HEK293 (cell line): Measurements from ENCODE around the gene NR3C1.

Experiments
- CTCF ChIA-PET: fragments of 350-600 bp; formaldehyde crosslinking; extraction: SDS; loops from one replicate; lab custom pipeline; 2021; ENCODE audit warnings: antibody characterized with exemption; lab: Yijun Ruan, JAX
- POLR2A ChIA-PET: fragments of 300-600 bp; formaldehyde crosslinking; extraction: SDS; loops from one replicate; lab custom pipeline; 2020; ENCODE audit warnings: antibody characterized with exemption, inconsistent platforms; lab: Yijun Ruan, JAX
- H3K27ac ChIP-seq: fragments of 200-500 bp; sonication (Bioruptor generic); 2 replicates; pipeline ENCODE4 v1.5.1; 2014; ENCODE audit warnings: low read depth, low read length, control low read depth, inconsistent platforms; ENCODE audit errors: extremely low read depth
- H3K36me3 ChIP-seq, 2 experiments: fragments of 200-500 bp in 1 of 2; sonication (Bioruptor generic) in 1 of 2; 1 replicate in 1 of 2; 2 replicates in 1 of 2; pipeline ENCODE4 v1.5.1; 2014 to 2017; ENCODE audit warnings: inconsistent platforms in 2 of 2, low read length in 2 of 2; ENCODE audit not compliant: control insufficient read depth in 2 of 2, insufficient read depth in 1 of 2
- H3K4me1 ChIP-seq: fragments of 200-500 bp; sonication (Bioruptor generic); 2 replicates; pipeline ENCODE4 v1.5.1; 2014; ENCODE audit warnings: mild to moderate bottlenecking, low read length, inconsistent platforms; ENCODE audit not compliant: control insufficient read depth, insufficient read depth
- H3K4me3 ChIP-seq: 2 replicates; pipeline ENCODE4 v1.5.1; 2011; ENCODE audit warnings: low read depth, mild to moderate bottlenecking, control low read depth, low read length, moderate library complexity
- H3K9me3 ChIP-seq: fragments of 200-500 bp; sonication (Bioruptor generic); 2 replicates; pipeline ENCODE4 v1.5.1; 2014; ENCODE audit warnings: low read depth, low read length, inconsistent platforms; ENCODE audit not compliant: control insufficient read depth, insufficient read depth
- BCL11A ChIP-seq: fragments of 450-650 bp; formaldehyde crosslinking; IDR thresholded peaks from 2 replicates; pipeline ENCODE4 v1.5.1; 2016; ENCODE audit warnings: low read depth, missing biosample characterization, missing genetic modification characterization
- BCL11B ChIP-seq: fragments of 450-650 bp; formaldehyde crosslinking; IDR thresholded peaks from 2 replicates; pipeline ENCODE4 v1.5.1; 2016; ENCODE audit warnings: low read depth, missing biosample characterization, missing genetic modification characterization
- GLIS1 ChIP-seq: fragments of 450-650 bp; formaldehyde crosslinking; IDR thresholded peaks from 2 replicates; pipeline ENCODE4 v1.5.1; 2016; ENCODE audit warnings: missing biosample characterization, missing genetic modification characterization
- KLF7 ChIP-seq: fragments of 450-650 bp; formaldehyde crosslinking; IDR thresholded peaks from 2 replicates; pipeline ENCODE4 v1.5.1; 2016; ENCODE audit warnings: missing biosample characterization, missing genetic modification characterization, borderline replicate concordance
- ZFP69B ChIP-seq: fragments of 450-650 bp; formaldehyde crosslinking; IDR thresholded peaks from 2 replicates; pipeline ENCODE4 v1.5.1; 2016; ENCODE audit warnings: missing biosample characterization, missing genetic modification characterization
- ZNF121 ChIP-seq: fragments of 450-650 bp; formaldehyde crosslinking; IDR thresholded peaks from 2 replicates; pipeline ENCODE4 v1.5.1; 2016; ENCODE audit warnings: missing biosample characterization, missing genetic modification characterization
- ZNF132 ChIP-seq: fragments of 450-650 bp; formaldehyde crosslinking; IDR thresholded peaks from 2 replicates; pipeline ENCODE4 v1.5.1; 2017; ENCODE audit warnings: missing biosample characterization, missing genetic modification characterization, borderline replicate concordance
- ZNF157 ChIP-seq: fragments of 450-650 bp; formaldehyde crosslinking; IDR thresholded peaks from 2 replicates; pipeline ENCODE4 v1.5.1; 2016; ENCODE audit warnings: missing biosample characterization, missing genetic modification characterization
- ZNF184 ChIP-seq: fragments of 450-650 bp; IDR thresholded peaks from 2 replicates; pipeline ENCODE4 v1.5.1; 2018; ENCODE audit warnings: missing biosample characterization, mild to moderate bottlenecking, missing genetic modification characterization
- ZNF19 ChIP-seq: fragments of 450-650 bp; formaldehyde crosslinking; IDR thresholded peaks from 2 replicates; pipeline ENCODE4; 2016; ENCODE audit warnings: missing biosample characterization, missing genetic modification characterization, low read depth
- ZNF350 ChIP-seq: fragments of 450-650 bp; formaldehyde crosslinking; IDR thresholded peaks from 2 replicates; pipeline ENCODE4 v1.5.0; 2017; ENCODE audit warnings: missing biosample characterization, mild to moderate bottlenecking, missing genetic modification characterization
- ZNF394 ChIP-seq: fragments of 450-650 bp; formaldehyde crosslinking; IDR thresholded peaks from 2 replicates; pipeline ENCODE4 v1.5.1; 2016; ENCODE audit warnings: missing biosample characterization, missing genetic modification characterization, mild to moderate bottlenecking, moderate library complexity, borderline replicate concordance
- ZNF514 ChIP-seq: fragments of 450-650 bp; formaldehyde crosslinking; IDR thresholded peaks from 2 replicates; pipeline ENCODE4 v1.5.1; 2016; ENCODE audit warnings: missing biosample characterization, missing genetic modification characterization
- ZNF558 ChIP-seq: fragments of 450-650 bp; formaldehyde crosslinking; IDR thresholded peaks from 2 replicates; pipeline ENCODE4 v1.5.1; 2016; ENCODE audit warnings: missing biosample characterization, missing genetic modification characterization
- ZNF830 ChIP-seq: fragments of 450-650 bp; IDR thresholded peaks from 2 replicates; pipeline ENCODE4 v1.5.0; 2018; ENCODE audit warnings: missing biosample characterization, missing genetic modification characterization, low read depth, mild to moderate bottlenecking, moderate library complexity
- TF ChIP-seq, protein P1 (sequence below): fragments of 450-650 bp; formaldehyde crosslinking; IDR thresholded peaks from 2 replicates; pipeline ENCODE4 v1.5.1; 2016; ENCODE audit warnings: missing biosample characterization, missing genetic modification characterization
- TF ChIP-seq, protein P2 (sequence below): fragments of 450-650 bp; formaldehyde crosslinking; IDR thresholded peaks from 2 replicates; pipeline ENCODE4 v1.5.1; 2016; ENCODE audit warnings: missing biosample characterization, missing genetic modification characterization
- TF ChIP-seq, protein P3 (sequence below): fragments of 450-650 bp; IDR thresholded peaks from 2 replicates; pipeline ENCODE4 v1.5.1; 2018; ENCODE audit warnings: missing biosample characterization, missing genetic modification characterization
- TF ChIP-seq, protein P4 (sequence below): fragments of 450-650 bp; formaldehyde crosslinking; IDR thresholded peaks from 2 replicates; pipeline ENCODE4 v1.5.1; 2017; ENCODE audit warnings: missing biosample characterization, missing genetic modification characterization
- TF ChIP-seq, protein P5 (sequence below): fragments of 450-650 bp; formaldehyde crosslinking; IDR thresholded peaks from 2 replicates; pipeline ENCODE4 v1.5.1; 2016; ENCODE audit warnings: missing biosample characterization, missing genetic modification characterization

NR3C1 gene

DNA sequence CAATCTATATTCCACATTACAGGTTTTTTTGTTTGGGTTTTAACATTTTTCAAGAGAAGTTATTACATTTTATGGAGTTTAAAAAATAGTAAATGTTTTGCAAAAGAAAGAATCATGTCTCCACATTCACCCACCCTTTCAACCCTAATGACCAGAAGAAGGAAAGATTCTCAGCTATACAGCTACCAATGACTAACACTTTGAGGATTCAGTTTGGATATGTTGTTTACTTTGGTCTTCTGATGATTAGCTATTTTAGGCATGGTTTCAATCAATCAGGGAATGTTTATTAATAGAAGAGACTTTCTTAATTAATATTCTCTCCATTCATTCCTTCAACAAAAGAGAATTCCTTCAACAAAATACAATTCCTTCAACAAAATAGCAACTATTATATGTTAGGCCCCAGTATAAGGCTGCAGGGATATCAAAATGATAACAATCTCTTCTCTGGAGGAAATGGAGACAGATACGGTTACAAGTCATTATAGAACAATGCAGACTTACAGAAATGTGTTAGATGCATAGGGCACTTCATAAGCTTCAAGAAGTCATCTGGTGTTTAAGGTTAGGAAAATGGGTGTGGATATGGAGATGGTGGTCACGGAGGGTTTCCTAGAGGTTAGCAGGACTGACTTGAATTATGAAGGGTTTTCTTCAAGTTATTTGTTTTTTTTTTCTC, 9.3 kb upstream of the NR3C1 start:
- no peak overlapping the region for H3K27ac ChIP-seq
- CTCF ChIA-PET = interaction anchor here (0.7 to 0.8 kb wide), 2 partner anchors 31 to 434 kb away, joined by 3 to 5 read pairs; no protein-coding TSS in a partner anchor
- H3K36me3 ChIP-seq = no peaks in the 10 kb centered on the region
- H3K4me3 ChIP-seq = no peak overlapping the region
- H3K4me1 ChIP-seq = peaks cover 6% of the 10 kb centered on the region; the same call in 1 of the 2 replicates
- H3K9me3 ChIP-seq = no peaks in the 10 kb centered on the region
- POLR2A ChIA-PET = interaction anchor here (0.8 kb wide), 1 partner anchor 8 kb away, joined by 3 read pairs; no protein-coding TSS in a partner anchor
- TF ChIP-seq ZNF157 (tag by site-specific recombination) (no peak), BCL11A (tag by site-specific recombination) (no peak), ZNF121 (tag by site-specific recombination) (no peak), ZFP69B (no peak), ZNF830 (tag by site-specific recombination) (no peak), GLIS1 (tag by site-specific recombination) (no peak), BCL11B (tag by site-specific recombination) (no peak), ZNF350 (no peak), ZNF19 (tag by site-specific recombination) (no peak), ZNF558 (no peak), ZNF132 (tag by site-specific recombination) (no peak), ZNF184 (tag by site-specific recombination) (no peak), KLF7 (tag by site-specific recombination) (no peak), ZNF394 (tag by site-specific recombination) (no peak), ZNF514 (tag by site-specific recombination) (no peak)
- TF ChIP-seq, protein P1, sequence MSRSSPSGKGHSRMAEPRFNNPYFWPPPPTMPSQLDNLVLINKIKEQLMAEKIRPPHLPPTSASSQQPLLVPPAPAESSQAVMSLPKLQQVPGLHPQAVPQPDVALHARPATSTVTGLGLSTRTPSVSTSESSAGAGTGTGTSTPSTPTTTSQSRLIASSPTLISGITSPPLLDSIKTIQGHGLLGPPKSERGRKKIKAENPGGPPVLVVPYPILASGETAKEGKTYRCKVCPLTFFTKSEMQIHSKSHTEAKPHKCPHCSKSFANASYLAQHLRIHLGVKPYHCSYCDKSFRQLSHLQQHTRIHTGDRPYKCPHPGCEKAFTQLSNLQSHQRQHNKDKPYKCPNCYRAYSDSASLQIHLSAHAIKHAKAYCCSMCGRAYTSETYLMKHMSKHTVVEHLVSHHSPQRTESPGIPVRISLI (tag by site-specific recombination) = no peak
- TF ChIP-seq, protein P2, sequence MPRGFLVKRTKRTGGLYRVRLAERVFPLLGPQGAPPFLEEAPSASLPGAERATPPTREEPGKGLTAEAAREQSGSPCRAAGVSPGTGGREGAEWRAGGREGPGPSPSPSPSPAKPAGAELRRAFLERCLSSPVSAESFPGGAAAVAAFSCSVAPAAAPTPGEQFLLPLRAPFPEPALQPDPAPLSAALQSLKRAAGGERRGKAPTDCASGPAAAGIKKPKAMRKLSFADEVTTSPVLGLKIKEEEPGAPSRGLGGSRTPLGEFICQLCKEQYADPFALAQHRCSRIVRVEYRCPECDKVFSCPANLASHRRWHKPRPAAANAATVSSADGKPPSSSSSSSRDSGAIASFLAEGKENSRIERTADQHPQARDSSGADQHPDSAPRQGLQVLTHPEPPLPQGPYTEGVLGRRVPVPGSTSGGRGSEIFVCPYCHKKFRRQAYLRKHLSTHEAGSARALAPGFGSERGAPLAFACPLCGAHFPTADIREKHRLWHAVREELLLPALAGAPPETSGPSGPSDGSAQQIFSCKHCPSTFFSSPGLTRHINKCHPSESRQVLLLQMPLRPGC = no peak
- TF ChIP-seq, protein P3, sequence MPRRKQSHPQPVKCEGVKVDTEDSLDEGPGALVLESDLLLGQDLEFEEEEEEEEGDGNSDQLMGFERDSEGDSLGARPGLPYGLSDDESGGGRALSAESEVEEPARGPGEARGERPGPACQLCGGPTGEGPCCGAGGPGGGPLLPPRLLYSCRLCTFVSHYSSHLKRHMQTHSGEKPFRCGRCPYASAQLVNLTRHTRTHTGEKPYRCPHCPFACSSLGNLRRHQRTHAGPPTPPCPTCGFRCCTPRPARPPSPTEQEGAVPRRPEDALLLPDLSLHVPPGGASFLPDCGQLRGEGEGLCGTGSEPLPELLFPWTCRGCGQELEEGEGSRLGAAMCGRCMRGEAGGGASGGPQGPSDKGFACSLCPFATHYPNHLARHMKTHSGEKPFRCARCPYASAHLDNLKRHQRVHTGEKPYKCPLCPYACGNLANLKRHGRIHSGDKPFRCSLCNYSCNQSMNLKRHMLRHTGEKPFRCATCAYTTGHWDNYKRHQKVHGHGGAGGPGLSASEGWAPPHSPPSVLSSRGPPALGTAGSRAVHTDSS (tag by site-specific recombination) = no peak
- TF ChIP-seq, protein P4, sequence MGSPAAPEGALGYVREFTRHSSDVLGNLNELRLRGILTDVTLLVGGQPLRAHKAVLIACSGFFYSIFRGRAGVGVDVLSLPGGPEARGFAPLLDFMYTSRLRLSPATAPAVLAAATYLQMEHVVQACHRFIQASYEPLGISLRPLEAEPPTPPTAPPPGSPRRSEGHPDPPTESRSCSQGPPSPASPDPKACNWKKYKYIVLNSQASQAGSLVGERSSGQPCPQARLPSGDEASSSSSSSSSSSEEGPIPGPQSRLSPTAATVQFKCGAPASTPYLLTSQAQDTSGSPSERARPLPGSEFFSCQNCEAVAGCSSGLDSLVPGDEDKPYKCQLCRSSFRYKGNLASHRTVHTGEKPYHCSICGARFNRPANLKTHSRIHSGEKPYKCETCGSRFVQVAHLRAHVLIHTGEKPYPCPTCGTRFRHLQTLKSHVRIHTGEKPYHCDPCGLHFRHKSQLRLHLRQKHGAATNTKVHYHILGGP (tag by site-specific recombination) = no peak
- TF ChIP-seq, protein P5, sequence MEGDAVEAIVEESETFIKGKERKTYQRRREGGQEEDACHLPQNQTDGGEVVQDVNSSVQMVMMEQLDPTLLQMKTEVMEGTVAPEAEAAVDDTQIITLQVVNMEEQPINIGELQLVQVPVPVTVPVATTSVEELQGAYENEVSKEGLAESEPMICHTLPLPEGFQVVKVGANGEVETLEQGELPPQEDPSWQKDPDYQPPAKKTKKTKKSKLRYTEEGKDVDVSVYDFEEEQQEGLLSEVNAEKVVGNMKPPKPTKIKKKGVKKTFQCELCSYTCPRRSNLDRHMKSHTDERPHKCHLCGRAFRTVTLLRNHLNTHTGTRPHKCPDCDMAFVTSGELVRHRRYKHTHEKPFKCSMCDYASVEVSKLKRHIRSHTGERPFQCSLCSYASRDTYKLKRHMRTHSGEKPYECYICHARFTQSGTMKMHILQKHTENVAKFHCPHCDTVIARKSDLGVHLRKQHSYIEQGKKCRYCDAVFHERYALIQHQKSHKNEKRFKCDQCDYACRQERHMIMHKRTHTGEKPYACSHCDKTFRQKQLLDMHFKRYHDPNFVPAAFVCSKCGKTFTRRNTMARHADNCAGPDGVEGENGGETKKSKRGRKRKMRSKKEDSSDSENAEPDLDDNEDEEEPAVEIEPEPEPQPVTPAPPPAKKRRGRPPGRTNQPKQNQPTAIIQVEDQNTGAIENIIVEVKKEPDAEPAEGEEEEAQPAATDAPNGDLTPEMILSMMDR = no peak
- TF ChIP-seq, all 188 proteins: peak for 0
